ENCODE measurements around the gene PABPN1L. TPM values are rescaled to one million over a fixed set of nuclear protein-coding genes. Genes with fewer than 3 reads are reported as not detected.

The PABPN1L gene
- total RNA-seq, 1 experiment from 2014 or later: not detected

DNA sequence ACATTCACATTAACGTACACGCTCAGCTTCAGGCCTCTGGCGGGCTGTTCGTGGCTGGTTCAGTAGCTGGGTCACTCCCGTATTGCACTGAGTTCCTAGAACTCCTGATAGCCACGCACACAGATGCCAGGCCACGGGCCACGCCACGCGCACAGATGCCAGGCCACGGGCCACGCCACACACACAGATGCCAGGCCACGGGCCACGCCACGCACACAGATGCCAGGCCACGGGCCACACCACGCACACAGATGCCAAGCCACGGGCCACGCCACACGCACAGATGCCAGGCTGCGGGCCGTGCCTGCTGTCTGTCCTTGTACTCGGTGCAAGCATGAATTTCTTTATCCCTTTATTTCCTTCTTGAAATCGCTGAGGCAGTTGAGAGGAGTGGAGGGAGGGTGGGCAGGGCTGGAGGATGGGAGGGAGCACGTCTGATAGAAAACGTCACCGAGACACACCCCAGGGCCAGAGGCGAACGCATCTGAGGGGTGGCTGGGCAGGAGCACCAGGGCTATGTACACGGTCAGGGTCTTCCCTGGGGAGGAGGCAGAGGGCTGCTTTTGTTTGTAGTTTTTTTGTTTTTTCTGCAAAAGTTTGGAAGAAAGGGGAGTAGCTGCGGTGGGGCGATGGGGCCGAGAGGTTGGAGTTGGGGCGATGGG is 8.6 kb upstream of the PABPN1L start:
- Mint-ChIP-seq H3K27me3 (ENCODE audit: insufficient read depth, unreplicated experiment) (peaks cover 12% of the 10 kb centered on the region), H3K4me3 (ENCODE audit: unreplicated experiment) (no peak overlapping the region), H3K9me3 (ENCODE audit: unreplicated experiment) (no peaks in the 10 kb centered on the region), H3K27ac (ENCODE audit: unreplicated experiment) (no peak overlapping the region), H3K36me3 (ENCODE audit: insufficient read depth, unreplicated experiment) (no peaks in the 10 kb centered on the region), H3K4me1 (ENCODE audit: low read depth, unreplicated experiment) (no peaks in the 10 kb centered on the region)
- Histone ChIP-seq H3K4me3 (ENCODE audit: low read depth, low read length) (no peak overlapping the region), H3K4me1 (peaks cover 9% of the 10 kb centered on the region), H3K27me3 (replicated peaks; ENCODE audit: control insufficient read depth, insufficient read depth, low read length) (no peaks in the 10 kb centered on the region; the same call in 1 of the 2 replicates), H3K9me3 (no peaks in the 10 kb centered on the region), H3K36me3 (ENCODE audit: control insufficient read depth, insufficient read depth, low read length) (no peaks in the 10 kb centered on the region)
- no peak for DNase-seq
- TF ChIP-seq, protein P1, sequence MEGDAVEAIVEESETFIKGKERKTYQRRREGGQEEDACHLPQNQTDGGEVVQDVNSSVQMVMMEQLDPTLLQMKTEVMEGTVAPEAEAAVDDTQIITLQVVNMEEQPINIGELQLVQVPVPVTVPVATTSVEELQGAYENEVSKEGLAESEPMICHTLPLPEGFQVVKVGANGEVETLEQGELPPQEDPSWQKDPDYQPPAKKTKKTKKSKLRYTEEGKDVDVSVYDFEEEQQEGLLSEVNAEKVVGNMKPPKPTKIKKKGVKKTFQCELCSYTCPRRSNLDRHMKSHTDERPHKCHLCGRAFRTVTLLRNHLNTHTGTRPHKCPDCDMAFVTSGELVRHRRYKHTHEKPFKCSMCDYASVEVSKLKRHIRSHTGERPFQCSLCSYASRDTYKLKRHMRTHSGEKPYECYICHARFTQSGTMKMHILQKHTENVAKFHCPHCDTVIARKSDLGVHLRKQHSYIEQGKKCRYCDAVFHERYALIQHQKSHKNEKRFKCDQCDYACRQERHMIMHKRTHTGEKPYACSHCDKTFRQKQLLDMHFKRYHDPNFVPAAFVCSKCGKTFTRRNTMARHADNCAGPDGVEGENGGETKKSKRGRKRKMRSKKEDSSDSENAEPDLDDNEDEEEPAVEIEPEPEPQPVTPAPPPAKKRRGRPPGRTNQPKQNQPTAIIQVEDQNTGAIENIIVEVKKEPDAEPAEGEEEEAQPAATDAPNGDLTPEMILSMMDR (IDR thresholded peaks at IDR 0.05; ENCODE audit: insufficient read depth in 1 of 2, low read depth in 1 of 2, low read length in 1 of 2, severe bottlenecking in 1 of 2, unreplicated experiment in 1 of 2): no peak
- POLR2A ChIA-PET: no interaction called here
- BruUV-seq (replicated peaks): no TSS peak
- CTCF ChIA-PET: no interaction called here
- intact Hi-C loops (cut with micrococcal nuclease; ENCODE audit: unreplicated experiment): no loop called here

DNA sequence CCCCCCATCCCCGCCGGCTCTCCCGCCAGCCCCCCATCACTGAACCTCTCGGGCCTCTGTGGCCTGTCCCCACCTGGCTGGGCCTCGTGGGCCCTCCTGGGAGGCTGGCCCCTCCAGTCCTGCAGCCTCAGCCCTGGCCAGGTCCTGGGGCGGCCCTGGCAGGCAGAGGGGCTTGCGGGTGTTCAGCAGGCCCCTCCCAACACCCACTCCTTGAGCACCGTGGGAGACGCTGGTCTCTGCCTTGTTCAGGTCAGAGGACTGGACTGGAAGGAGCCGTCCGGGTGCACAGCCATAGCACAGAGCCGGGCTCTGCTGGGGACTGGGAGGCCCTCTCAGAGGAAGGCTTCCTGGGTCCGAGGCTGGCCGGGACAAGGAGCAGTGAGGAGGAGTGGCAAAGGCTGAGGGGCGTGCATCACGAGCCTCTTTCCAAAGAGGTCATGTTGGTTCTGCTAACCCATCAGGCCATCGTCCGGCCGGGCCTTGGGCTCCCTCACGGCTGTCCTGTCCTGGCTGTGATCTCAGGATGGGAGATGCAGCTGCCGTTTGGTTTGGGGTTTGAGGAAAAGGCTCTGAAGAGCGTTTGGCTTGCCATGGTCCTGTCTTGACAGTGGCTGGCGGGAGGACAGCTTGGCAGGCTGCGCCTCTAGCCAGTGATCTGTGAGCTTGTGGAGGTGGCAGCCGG is 6.3 kb upstream of the PABPN1L start:
- no peaks in the 10 kb centered on the region for H3K36me3 ChIP-seq (ENCODE audit: control insufficient read depth, insufficient read depth, low read length)
- DNase-seq: no peak
- ChIA-PET CTCF (no interaction called here), POLR2A (no interaction called here)
- H3K4me3 ChIP-seq (ENCODE audit: low read depth, low read length): no peak overlapping the region
- H3K27me3 ChIP-seq (replicated peaks; ENCODE audit: control insufficient read depth, insufficient read depth, low read length): no peaks in the 10 kb centered on the region; the same call in 1 of the 2 replicates
- H3K4me3 Mint-ChIP-seq (ENCODE audit: unreplicated experiment): no peak overlapping the region
- H3K4me1 ChIP-seq: no peaks in the 10 kb centered on the region
- intact Hi-C loops (cut with micrococcal nuclease; ENCODE audit: unreplicated experiment): no loop called here
- BruUV-seq (replicated peaks): no TSS peak
- no peaks in the 10 kb centered on the region for H3K9me3 ChIP-seq
- H3K27ac Mint-ChIP-seq (ENCODE audit: unreplicated experiment): no peak overlapping the region
- no peaks in the 10 kb centered on the region for H3K36me3 Mint-ChIP-seq (ENCODE audit: insufficient read depth, unreplicated experiment)
- H3K27me3 Mint-ChIP-seq (ENCODE audit: insufficient read depth, unreplicated experiment): peaks cover 10% of the 10 kb centered on the region
- TF ChIP-seq, protein P1 (IDR thresholded peaks at IDR 0.05; ENCODE audit: insufficient read depth in 1 of 2, low read depth in 1 of 2, low read length in 1 of 2, severe bottlenecking in 1 of 2, unreplicated experiment in 1 of 2): no peak
- no peaks in the 10 kb centered on the region for H3K4me1 Mint-ChIP-seq (ENCODE audit: low read depth, unreplicated experiment)
- H3K9me3 Mint-ChIP-seq (ENCODE audit: unreplicated experiment): no peaks in the 10 kb centered on the region

DNA sequence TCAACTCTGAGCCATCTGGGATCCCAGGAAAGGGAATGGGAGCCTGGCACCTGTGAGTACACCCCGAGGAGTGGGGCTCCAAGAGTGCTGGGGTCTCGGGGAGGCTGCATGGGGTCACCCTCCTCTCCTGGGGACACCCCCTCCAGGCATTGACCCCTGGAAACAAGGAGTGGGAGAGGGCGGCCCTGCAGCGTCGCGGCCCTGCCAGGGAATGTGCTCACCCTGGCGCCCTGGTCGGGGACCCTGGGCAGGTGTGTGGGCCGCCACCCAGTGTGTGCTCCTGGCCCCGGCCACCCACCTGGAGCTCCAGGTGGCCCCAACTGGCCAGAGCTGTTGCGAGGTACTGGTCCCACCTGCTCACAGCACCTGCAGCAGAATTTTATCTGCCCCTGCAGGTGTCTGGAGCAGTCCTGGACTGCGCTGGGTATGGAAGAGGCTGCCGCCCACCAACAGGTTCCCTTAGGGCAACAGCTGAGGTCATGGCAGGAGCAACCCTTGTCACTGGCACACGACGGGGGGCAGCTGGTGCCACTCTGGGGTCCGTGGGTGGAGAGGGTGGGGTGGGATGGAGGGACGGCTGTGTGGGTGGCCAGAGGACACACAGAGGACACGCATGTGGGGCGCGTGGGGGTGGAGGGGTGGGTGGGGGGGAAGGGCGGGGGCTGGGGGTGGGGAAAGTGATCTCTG is 5.4 kb upstream of the PABPN1L start:
- no peak for DNase-seq
- no peaks in the 10 kb centered on the region; the same call in 1 of the 2 replicates for H3K27me3 ChIP-seq (replicated peaks; ENCODE audit: control insufficient read depth, insufficient read depth, low read length)
- no peaks in the 10 kb centered on the region for H3K36me3 ChIP-seq (ENCODE audit: control insufficient read depth, insufficient read depth, low read length)
- no peak overlapping the region for H3K27ac Mint-ChIP-seq (ENCODE audit: unreplicated experiment)
- TF ChIP-seq, protein P1 (IDR thresholded peaks at IDR 0.05; ENCODE audit: insufficient read depth in 1 of 2, low read depth in 1 of 2, low read length in 1 of 2, severe bottlenecking in 1 of 2, unreplicated experiment in 1 of 2): no peak
- no peaks in the 10 kb centered on the region for H3K4me1 ChIP-seq
- no peak overlapping the region for H3K4me3 ChIP-seq (ENCODE audit: low read depth, low read length)
- BruUV-seq (replicated peaks): no TSS peak
- no peaks in the 10 kb centered on the region for H3K9me3 ChIP-seq
- ChIA-PET CTCF (interaction anchor here (0.6 kb wide), 1 partner anchor 8 kb away, joined by 4 read pairs; no protein-coding TSS in a partner anchor), POLR2A (no interaction called here)
- H3K4me3 Mint-ChIP-seq (ENCODE audit: unreplicated experiment): no peak overlapping the region
- intact Hi-C loops (cut with micrococcal nuclease; ENCODE audit: unreplicated experiment): no loop called here
- peaks cover 10% of the 10 kb centered on the region for H3K27me3 Mint-ChIP-seq (ENCODE audit: insufficient read depth, unreplicated experiment)
- no peaks in the 10 kb centered on the region for H3K36me3 Mint-ChIP-seq (ENCODE audit: insufficient read depth, unreplicated experiment)
- H3K9me3 Mint-ChIP-seq (ENCODE audit: unreplicated experiment): no peaks in the 10 kb centered on the region
- no peaks in the 10 kb centered on the region for H3K4me1 Mint-ChIP-seq (ENCODE audit: low read depth, unreplicated experiment)
